ENCODE data around the gene CHFR.
"Not testable (repeated sequence)": the region's sequence is repeated elsewhere in the genome, so short reads cannot be mapped to it uniquely, and the experiment has no call there.

Gene CHFR

DNA sequence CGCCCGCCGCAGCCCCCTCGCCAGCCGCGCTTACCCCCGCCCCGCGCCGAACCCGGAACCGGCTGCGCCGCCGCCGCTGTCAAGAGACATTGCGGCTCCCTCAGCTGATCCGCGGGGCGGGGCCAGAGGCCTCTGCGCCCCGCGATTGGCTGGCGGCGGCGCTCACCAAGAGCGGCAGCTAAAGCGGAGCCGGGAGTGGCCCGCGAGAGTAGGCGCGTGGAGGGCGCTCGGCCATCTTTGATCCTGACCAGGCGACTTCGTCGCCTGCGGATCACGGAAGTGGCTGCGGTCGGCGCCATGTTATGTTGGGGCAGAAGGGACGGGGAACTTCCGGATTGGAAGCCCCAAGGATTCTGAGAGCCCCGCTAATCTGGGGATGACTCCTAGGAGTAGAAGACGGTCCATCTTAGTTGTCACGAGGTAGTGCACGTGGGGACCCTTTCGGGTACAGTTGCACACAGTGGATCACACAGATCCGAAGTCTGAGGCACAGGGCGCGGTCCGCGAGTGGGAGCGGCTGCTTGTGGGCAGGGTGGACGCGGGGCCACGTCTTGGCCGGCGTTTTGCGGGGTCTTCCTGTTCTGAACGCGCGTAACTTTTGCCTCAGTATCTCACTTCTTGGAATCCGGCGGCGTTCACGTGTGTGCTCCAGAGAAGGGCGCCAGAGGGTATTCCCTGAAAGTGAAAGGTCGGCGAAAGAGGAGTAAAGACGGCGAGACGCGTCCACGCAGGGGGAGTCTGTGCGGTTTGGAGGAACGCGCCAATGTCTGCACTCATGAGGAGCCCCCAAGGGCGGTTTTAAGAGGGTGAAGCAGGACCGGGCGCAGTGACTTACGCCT lies at the start of gene CHFR:
Gene CHFR, minus strand, starts transcription at position 93 of the 839 bp plus-strand sequence. CDS start 277 bp downstream, outside the sequence.
- DNase-seq (ENCODE audit: low spot score), result peak; percentile 98

DNA sequence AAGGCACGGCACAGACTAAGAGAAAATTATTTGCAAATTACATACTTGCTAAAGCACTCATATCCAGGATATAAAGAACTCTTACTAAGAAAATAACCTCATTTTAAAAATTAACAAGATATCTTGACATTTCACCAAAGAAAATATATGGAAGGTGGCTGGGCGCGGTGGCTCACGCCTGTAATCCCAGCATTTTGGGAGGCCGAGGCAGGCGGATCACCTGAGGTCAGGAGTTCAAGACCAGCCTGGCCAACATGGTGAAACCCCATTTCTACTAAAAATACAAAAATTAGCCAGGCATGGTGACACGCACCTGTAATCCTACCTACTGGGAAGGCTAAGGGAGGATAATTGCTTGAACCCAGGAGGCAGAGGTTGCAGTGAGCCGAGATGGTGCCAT lies 49.5 kb upstream of the CHFR start:
- not testable (repeated sequence) for DNase-seq (ENCODE audit: low spot score)

GRCh38 chr12:132936163-132936562 lies 48.8 kb upstream of the CHFR start:
- no peak for DNase-seq (ENCODE audit: low spot score)

DNA sequence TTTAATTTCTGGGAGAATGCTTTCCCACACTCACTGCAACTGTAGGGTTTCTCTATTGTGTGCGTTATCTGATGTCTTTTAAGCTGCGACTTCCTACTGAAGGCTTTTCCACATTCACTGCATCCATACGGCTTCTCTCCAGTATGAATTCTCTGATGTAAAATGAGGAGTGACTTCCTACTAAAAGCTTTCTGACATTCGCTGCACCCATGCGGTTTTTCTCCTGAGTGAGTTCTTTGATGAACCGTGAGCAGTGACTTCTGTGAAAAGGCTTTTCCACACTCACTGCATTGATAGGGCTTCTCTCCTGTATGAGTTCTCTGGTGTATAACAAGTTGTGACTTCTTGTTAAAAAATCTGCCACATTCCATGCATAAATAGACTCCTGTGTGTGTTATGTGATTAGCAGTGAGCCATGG lies 39.0 kb upstream of the CHFR start:
- DNase-seq (ENCODE audit: low spot score), result no peak

- DNase-seq (ENCODE audit: low spot score), result no peak
Measured at GRCh38 chr12:132925597-132926414, 38.4 kb upstream of the CHFR start.

- DNase-seq (ENCODE audit: low spot score), result no peak
Measured at GRCh38 chr12:132924356-132924755, 37.0 kb upstream of the CHFR start.

DNA sequence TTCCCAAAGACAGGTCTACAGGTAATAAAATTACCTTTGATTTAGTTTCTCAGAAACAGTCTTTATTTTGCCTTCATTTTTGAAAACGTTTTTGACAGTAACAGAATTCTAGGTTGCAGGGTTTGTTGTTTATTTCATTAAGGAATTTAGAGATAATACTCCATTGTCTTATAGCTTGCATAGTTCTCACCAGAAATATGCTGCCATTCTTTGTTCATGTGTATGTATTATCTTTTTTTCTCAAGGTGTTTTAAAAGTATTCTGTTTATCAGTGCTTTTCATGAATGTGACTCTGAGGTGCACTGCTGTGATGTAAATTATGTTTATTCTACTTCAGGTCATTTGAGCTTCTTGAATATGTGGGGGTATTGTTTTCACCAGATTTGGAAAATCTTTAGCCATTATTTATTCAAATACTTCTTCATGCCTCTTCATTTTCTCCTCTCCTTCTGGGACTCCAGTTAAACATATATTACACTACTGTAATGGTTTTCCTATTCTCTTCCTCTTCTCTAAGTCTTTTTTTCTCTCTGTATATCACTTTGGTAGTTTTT lies 36.0 kb upstream of the CHFR start:
- DNase-seq (ENCODE audit: low spot score), result no peak

GRCh38 chr12:132922676-132923075 lies 35.3 kb upstream of the CHFR start:
- DNase-seq (ENCODE audit: low spot score), result no peak

GRCh38 chr12:132921685-132922084 lies 34.3 kb upstream of the CHFR start:
- DNase-seq (ENCODE audit: low spot score), result no peak

GRCh38 chr12:132918680-132919079 lies 31.3 kb upstream of the CHFR start:
- DNase-seq (ENCODE audit: low spot score), result no peak

DNA sequence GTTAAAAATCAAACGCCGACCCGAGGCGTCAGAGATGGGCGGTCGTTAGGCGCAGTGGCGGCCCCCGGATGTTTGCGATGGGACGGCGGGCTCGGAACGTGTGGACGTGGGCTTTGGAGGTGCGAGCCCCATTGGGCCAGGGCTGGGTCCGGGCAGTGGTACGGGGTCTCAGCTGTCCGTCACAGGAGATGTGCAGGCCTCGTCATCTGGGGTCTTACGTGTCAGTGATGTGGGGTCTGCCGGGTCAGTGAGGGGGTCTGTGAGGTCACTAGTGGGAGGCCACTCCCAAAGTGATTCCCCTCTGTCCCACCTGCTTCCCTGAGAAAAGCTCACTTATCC lies 21.6 kb upstream of the CHFR start:
- no peak for DNase-seq (ENCODE audit: low spot score)

DNA sequence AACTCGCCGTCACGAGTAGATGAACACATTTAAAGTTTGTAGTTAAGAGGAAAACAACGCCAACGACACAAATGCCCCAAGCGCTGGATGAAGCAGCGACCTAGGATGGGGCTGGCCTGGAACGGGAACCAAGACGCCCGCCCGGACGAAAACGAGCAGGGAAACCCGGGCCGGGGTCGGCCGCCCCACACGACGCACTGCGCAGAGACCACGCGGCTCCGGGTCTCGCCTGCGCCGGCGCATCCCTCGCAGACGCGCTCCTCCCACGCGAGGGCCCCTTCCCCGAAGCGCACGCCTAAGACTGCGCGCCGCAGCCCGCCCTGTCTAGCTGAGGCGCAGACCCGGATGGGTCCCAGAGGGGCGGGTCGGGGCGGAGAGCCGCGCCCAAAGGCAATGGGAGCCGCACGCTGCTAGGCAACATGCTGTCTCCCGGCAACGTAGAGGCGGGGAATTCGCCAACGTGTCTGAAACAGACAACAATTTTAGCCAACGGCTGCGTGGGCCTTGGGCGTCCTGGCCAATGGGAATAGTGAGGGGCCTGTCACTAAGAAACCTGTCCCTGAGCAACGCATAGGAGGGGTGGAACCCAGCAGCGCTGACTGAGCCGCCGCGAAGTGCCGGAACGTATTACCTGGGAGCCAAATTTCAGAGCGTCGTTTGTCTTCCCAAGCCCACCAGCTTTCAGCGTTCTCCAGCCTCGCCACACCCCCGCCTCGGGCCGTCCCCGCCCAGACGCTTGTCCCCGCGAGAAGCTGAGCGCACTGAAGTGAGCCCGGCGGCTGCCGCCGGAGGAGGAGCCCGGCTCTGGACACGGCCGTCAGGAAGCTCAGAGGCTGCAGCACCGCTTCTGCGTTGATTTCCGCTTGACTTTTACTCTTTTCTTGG lies 21.0 kb upstream of the CHFR start:
- peak; percentile 96 for DNase-seq (ENCODE audit: low spot score)

DNA sequence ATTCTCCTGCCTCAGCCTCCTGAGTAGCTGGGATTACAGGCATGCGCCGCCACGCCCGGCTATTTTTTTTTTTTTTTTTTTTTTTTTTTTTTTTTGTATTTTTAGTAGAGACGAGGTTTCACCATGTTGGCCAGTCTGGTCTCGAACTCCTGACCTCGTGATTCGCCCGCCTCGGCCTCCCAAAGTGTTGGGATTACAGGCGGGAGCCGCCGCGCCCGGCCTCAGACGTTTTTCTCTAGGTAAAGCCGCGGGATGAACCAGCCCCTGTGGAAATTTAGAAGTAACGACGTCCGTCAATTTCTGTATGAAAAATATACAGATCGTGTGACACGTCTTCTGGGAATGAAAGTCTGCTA lies 20.4 kb upstream of the CHFR start:
- not testable (repeated sequence) for DNase-seq (ENCODE audit: low spot score)

DNA sequence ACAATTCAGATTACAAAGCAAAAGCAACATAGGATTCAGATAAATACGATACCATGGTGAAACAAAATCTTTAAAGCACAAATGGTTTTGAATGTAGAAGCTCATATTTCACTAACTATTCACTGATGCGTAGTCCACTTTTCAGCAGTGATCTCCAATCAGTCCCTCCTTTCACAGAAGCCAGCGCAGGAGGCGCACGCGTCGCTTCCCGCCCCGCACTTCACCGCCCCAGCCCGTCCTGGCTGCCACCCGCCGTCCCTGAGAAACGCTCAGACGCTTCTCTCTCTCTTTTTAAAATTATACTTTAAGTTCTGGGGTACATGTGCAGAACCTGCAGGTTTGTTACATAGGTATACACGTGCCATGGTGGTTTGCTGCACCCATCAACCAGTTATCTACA lies 19.8 kb upstream of the CHFR start:
- DNase-seq (ENCODE audit: low spot score), result no peak

DNA sequence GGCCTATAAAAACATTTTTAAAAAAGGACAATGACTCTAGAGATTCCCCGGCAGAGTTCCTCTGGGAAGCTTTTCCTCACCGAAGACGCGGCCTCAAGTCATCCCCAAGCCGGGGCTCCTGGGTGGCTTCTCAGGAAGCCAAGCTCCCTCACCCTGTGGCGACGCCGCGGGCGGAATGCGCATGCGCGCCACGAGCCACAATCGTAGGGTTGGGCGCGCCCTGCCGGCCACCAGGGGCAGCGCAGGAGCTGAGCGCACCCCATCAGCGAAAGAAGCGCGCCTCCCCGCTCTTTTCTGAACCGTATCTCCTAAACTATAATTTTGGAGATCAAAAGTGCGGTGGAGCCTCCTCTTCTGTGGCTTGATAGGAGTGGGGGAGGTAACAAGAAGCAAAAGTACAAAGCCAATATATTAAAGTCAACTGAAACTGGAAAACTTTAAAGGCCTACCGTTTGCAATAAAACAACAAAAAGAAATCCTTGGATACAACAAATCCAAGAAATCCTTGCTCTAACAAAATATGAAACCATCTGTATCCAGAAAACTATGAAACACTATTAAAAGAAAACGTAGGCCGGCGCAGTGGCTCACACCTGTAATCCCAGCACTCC lies 17.4 kb upstream of the CHFR start:
- DNase-seq (ENCODE audit: low spot score), result peak; percentile 65

GRCh38 chr12:132899033-132899432 lies 11.6 kb upstream of the CHFR start:
- no peak for DNase-seq (ENCODE audit: low spot score)

DNA sequence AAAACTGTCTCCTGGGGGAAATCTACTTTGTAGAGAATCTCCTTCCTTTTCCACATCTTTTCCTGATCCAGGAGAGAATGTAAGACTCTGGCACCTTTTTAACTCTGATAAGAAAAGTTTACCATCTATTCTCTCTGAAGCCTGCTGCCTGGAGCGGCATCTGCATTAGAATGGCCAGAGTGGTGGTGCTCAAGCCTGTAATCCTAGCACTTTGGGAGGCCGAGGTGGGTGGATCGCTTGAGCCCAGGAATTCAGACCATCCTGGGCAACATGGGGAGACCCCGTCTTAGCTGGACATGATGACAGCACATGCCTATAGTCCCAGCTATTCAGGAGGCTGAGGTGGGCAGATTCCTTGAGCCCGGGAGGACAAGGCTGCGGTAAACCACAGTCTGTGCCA lies 1.4 kb upstream of the CHFR start:
- no peak for DNase-seq (ENCODE audit: low spot score)

GRCh38 chr12:132886529-132887477 lies 602 bp downstream of the CHFR start:
- no peak for DNase-seq (ENCODE audit: low spot score)

DNA sequence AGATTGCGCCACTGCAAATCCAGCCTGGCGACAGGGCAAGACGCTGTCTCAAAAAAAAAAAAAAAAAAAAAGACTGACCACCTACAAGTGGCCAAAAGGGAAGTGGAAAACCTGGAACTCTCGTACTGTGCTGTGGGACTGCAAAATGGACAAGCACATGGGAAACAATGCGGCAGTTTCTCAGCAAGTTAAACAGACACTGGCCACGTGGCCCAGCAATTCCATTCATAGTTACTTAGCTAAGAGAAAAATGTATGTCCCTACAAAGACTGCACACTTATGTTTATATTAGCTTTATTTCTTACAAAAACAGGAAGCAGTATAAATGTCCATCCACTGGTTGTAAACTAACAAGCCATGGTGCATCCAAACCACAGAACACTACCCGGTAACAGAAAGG lies 5.6 kb downstream of the CHFR start:
- DNase-seq (ENCODE audit: low spot score), result no peak

DNA sequence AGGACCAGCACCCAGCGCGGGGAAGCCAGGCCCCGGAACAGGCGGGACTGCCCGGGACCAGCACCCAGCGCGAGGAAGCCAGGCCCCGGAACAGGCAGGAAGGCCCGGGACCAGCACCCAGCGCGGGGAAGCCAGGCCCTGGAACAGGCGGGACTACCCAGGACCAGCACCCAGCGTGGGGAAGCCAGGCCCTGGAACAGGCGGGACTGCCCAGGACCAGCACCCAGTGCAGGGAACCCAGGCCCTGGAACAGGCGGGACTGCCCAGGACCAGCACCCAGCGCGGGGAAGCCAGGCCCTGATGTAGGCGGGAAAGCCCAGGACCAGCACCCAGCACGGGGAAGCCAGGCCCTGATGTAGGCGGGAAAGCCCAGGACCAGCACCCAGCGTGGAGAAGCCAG lies 12.8 kb downstream of the CHFR start:
- DNase-seq (ENCODE audit: low spot score), result not testable (repeated sequence)
